Activated naive CD4-positive, alpha-beta T cell treated with anti-CD3 and anti-CD28 coated beads, Interleukin-2, amount 50 U/mL, for 24 hours (primary cell): ENCODE results near the gene ANGPTL3.
"Not testable (repeated sequence)": the region's sequence is repeated elsewhere in the genome, so short reads cannot be mapped to it uniquely, and the experiment has no call there.

Experiments used
- H3K27ac Mint-ChIP-seq: one replicate; pipeline ENCODE4 v1.8.0; 2021; ENCODE audit warnings: mild to moderate bottlenecking, mixed read lengths
- H3K27me3 Mint-ChIP-seq: one replicate; pipeline ENCODE4 v1.8.0; 2021; ENCODE audit warnings: mixed read lengths
- H3K36me3 Mint-ChIP-seq: one replicate; pipeline ENCODE4 v1.8.0; 2021; ENCODE audit warnings: mixed read lengths
- H3K4me1 Mint-ChIP-seq: one replicate; pipeline ENCODE4 v1.8.0; 2021; ENCODE audit warnings: mixed read lengths
- H3K4me3 Mint-ChIP-seq: one replicate; pipeline ENCODE4 v1.8.0; 2021; ENCODE audit warnings: mild to moderate bottlenecking, mixed read lengths
- H3K9me3 Mint-ChIP-seq: one replicate; pipeline ENCODE4 v1.8.0; 2021; ENCODE audit warnings: mixed read lengths

The ANGPTL3 gene

GRCh38 chr1:62608905-62609304 lies 11.6 kb downstream of the ANGPTL3 start:
- no peaks in the 10 kb centered on the region for H3K9me3 Mint-ChIP-seq
- H3K4me1 Mint-ChIP-seq = no peaks in the 10 kb centered on the region
- peaks cover 11% of the 10 kb centered on the region for H3K36me3 Mint-ChIP-seq
- no peak overlapping the region for H3K27ac Mint-ChIP-seq
- no peaks in the 10 kb centered on the region for H3K27me3 Mint-ChIP-seq
- H3K4me3 Mint-ChIP-seq = no peak overlapping the region

- H3K4me3 Mint-ChIP-seq, H3K27ac Mint-ChIP-seq, H3K27me3 Mint-ChIP-seq, H3K4me1 Mint-ChIP-seq, H3K9me3 Mint-ChIP-seq: not testable (repeated sequence)
- H3K36me3 Mint-ChIP-seq = peaks cover 11% of the 10 kb centered on the region
Observed at GRCh38 chr1:62610588-62610987, 13.3 kb downstream of the ANGPTL3 start.

- H3K27me3 Mint-ChIP-seq = no peaks in the 10 kb centered on the region
- H3K27ac Mint-ChIP-seq = no peak overlapping the region
Observed at GRCh38 chr1:62612770-62613169, 15.4 kb downstream of the ANGPTL3 start.

GRCh38 chr1:62613325-62613727 lies 16.0 kb downstream of the ANGPTL3 start:
- no peak overlapping the region for H3K4me3 Mint-ChIP-seq
- H3K9me3 Mint-ChIP-seq = no peaks in the 10 kb centered on the region
- H3K27ac Mint-ChIP-seq = no peak overlapping the region
- no peaks in the 10 kb centered on the region for H3K27me3 Mint-ChIP-seq
- H3K36me3 Mint-ChIP-seq = peaks cover 13% of the 10 kb centered on the region
- H3K4me1 Mint-ChIP-seq = no peaks in the 10 kb centered on the region

More at GRCh38 chr1:62612770-62613169, 15.4 kb downstream of the ANGPTL3 start:
- Mint-ChIP-seq H3K4me3 (no peak overlapping the region), H3K36me3 (peaks cover 9% of the 10 kb centered on the region), H3K9me3 (no peaks in the 10 kb centered on the region), H3K4me1 (no peaks in the 10 kb centered on the region)

GRCh38 chr1:62613890-62614289 lies 16.6 kb downstream of the ANGPTL3 start:
- no peak overlapping the region for H3K4me3 Mint-ChIP-seq
- peaks cover 14% of the 10 kb centered on the region for H3K36me3 Mint-ChIP-seq
- no peaks in the 10 kb centered on the region for H3K27me3 Mint-ChIP-seq
- no peaks in the 10 kb centered on the region for H3K9me3 Mint-ChIP-seq
- no peak overlapping the region for H3K27ac Mint-ChIP-seq
- H3K4me1 Mint-ChIP-seq = no peaks in the 10 kb centered on the region

GRCh38 chr1:62621907-62622306 lies 24.6 kb downstream of the ANGPTL3 start:
- Mint-ChIP-seq H3K4me3 (no peak overlapping the region), H3K36me3 (peaks cover 16% of the 10 kb centered on the region), H3K27me3 (no peaks in the 10 kb centered on the region), H3K9me3 (no peaks in the 10 kb centered on the region), H3K27ac (no peak overlapping the region), H3K4me1 (no peaks in the 10 kb centered on the region)

GRCh38 chr1:62625415-62625814 lies 28.1 kb downstream of the ANGPTL3 start:
- Mint-ChIP-seq H3K27ac (no peak overlapping the region), H3K36me3 (peaks cover 10% of the 10 kb centered on the region), H3K9me3 (no peaks in the 10 kb centered on the region), H3K27me3 (no peaks in the 10 kb centered on the region), H3K4me3 (no peak overlapping the region), H3K4me1 (no peaks in the 10 kb centered on the region)

- Mint-ChIP-seq H3K4me1 (no peaks in the 10 kb centered on the region), H3K27me3 (no peaks in the 10 kb centered on the region)
Observed at GRCh38 chr1:62628506-62628905, 31.2 kb downstream of the ANGPTL3 start.

GRCh38 chr1:62637392-62638105 lies 40.2 kb downstream of the ANGPTL3 start:
- no peak overlapping the region for H3K4me3 Mint-ChIP-seq
- no peaks in the 10 kb centered on the region for H3K4me1 Mint-ChIP-seq
- H3K27me3 Mint-ChIP-seq = no peaks in the 10 kb centered on the region
- peaks cover 12% of the 10 kb centered on the region for H3K36me3 Mint-ChIP-seq
- H3K9me3 Mint-ChIP-seq = no peaks in the 10 kb centered on the region
- H3K27ac Mint-ChIP-seq = no peak overlapping the region

More at GRCh38 chr1:62628506-62628905, 31.2 kb downstream of the ANGPTL3 start:
- H3K4me3 Mint-ChIP-seq = no peak overlapping the region
- H3K36me3 Mint-ChIP-seq = peaks cover 25% of the 10 kb centered on the region
- H3K27ac Mint-ChIP-seq = no peak overlapping the region
- no peaks in the 10 kb centered on the region for H3K9me3 Mint-ChIP-seq

- Mint-ChIP-seq H3K36me3 (peaks cover 15% of the 10 kb centered on the region), H3K27ac (no peak overlapping the region), H3K4me3 (no peak overlapping the region), H3K9me3 (peaks cover 4% of the 10 kb centered on the region), H3K4me1 (no peaks in the 10 kb centered on the region), H3K27me3 (no peaks in the 10 kb centered on the region)
Observed at GRCh38 chr1:62643283-62643682, 46.0 kb downstream of the ANGPTL3 start.

GRCh38 chr1:62652387-62652786 lies 55.1 kb downstream of the ANGPTL3 start:
- Mint-ChIP-seq H3K9me3 (no peaks in the 10 kb centered on the region), H3K4me3 (no peak overlapping the region), H3K36me3 (peaks cover 9% of the 10 kb centered on the region), H3K27me3 (no peaks in the 10 kb centered on the region), H3K27ac (no peak overlapping the region), H3K4me1 (no peaks in the 10 kb centered on the region)

GRCh38 chr1:62654744-62655143 lies 57.4 kb downstream of the ANGPTL3 start:
- Mint-ChIP-seq H3K9me3 (no peaks in the 10 kb centered on the region), H3K4me3 (no peak overlapping the region), H3K4me1 (no peaks in the 10 kb centered on the region), H3K27ac (no peak overlapping the region), H3K36me3 (peaks cover 12% of the 10 kb centered on the region), H3K27me3 (no peaks in the 10 kb centered on the region)
